Hepatocyte (in vitro differentiated cells): ENCODE measurements around the gene ZNF814.
"Not testable (repeated sequence)": the region's sequence is repeated elsewhere in the genome, so short reads cannot be mapped to it uniquely, and the experiment has no call there.

Experiments used
- EZH2 ChIP-seq: fragments of 200-600 bp; sonication (generic); IDR thresholded peaks from 2 replicates; pipeline ENCODE4 v1.6.1; 2016; ENCODE audit warnings: antibody characterized with exemption, mild to moderate bottlenecking, borderline replicate concordance
- TF ChIP-seq, protein P1 (sequence below): fragments of 200-600 bp; sonication (generic); IDR thresholded peaks from 2 replicates; pipeline ENCODE4 v1.5.1; 2016; ENCODE audit warnings: antibody characterized with exemption, mild to moderate bottlenecking; ENCODE audit not compliant: poor library complexity

DNA sequence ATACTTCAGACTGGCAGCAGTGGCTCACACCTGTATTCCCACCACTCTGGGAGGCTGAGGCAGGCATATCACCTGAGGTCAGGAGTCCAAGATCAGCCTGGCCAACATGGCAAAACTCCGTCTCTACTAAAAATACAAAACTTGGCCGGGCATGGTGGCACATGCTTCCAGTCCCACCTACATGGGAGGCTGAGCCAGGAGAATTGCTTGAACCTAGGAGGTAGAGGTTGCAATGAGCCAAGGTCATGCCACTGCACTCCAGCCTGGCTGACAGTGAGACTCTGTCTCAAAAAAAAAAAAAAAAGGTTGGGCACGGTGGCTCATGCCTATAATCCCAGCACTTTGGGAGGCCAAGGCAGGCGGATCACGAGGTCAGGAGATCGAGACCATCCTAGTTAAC lies 19.2 kb downstream of the ZNF814 start:
- not testable (repeated sequence) for TF ChIP-seq EZH2
- TF ChIP-seq, protein P1, sequence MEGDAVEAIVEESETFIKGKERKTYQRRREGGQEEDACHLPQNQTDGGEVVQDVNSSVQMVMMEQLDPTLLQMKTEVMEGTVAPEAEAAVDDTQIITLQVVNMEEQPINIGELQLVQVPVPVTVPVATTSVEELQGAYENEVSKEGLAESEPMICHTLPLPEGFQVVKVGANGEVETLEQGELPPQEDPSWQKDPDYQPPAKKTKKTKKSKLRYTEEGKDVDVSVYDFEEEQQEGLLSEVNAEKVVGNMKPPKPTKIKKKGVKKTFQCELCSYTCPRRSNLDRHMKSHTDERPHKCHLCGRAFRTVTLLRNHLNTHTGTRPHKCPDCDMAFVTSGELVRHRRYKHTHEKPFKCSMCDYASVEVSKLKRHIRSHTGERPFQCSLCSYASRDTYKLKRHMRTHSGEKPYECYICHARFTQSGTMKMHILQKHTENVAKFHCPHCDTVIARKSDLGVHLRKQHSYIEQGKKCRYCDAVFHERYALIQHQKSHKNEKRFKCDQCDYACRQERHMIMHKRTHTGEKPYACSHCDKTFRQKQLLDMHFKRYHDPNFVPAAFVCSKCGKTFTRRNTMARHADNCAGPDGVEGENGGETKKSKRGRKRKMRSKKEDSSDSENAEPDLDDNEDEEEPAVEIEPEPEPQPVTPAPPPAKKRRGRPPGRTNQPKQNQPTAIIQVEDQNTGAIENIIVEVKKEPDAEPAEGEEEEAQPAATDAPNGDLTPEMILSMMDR = not testable (repeated sequence)
